ENCODE results near the gene TMEM150B.

The TMEM150B gene

GRCh38 chr19:55284405-55285058 lies 40.6 kb downstream of the TMEM150B start:
- TF ChIP-seq CTCF (IDR thresholded peaks at IDR 0.05; ENCODE audit: low read depth, low read length), result no peak
- no peak for DNase-seq
- no peaks in the 10 kb centered on the region for H3K27me3 ChIP-seq
- H3K4me1 ChIP-seq, result 0 out of 2 replicates have a peak, but pooled peaks cover 3% of the 10 kb centered on the region
- H3K9me3 ChIP-seq, result no peaks in the 10 kb centered on the region
- H3K36me3 ChIP-seq, result peaks cover 8% of the 10 kb centered on the region
- peak overlapping the region; percentile 58 for H3K4me3 ChIP-seq (ENCODE audit: low read depth, low read length)

GRCh38 chr19:55283548-55284377 lies 41.4 kb downstream of the TMEM150B start, which contains the start of gene BRSK1:
TSS of gene BRSK1 (plus strand) at chr19:55283997. CDS start at chr19:55284443, 446 bp downstream.
- Histone ChIP-seq H3K9me3 (no peaks in the 10 kb centered on the region), H3K27me3 (no peaks in the 10 kb centered on the region), H3K4me3 (ENCODE audit: low read depth, low read length) (peak within 1 kb of the TSS; percentile 58), H3K4me1 (0 out of 2 replicates have a peak, but pooled peaks cover 3% of the 10 kb centered on the region), H3K36me3 (peaks cover 4% of the 10 kb centered on the region)
- TF ChIP-seq CTCF (IDR thresholded peaks at IDR 0.05; ENCODE audit: low read depth, low read length), result no peak
- peak; percentile 85 for DNase-seq

- Histone ChIP-seq H3K4me3 (ENCODE audit: low read depth, low read length) (peak within 1 kb of the TSS; percentile 96), H3K4me1 (0 out of 2 replicates have a peak, but pooled peaks cover 3% of the 10 kb centered on the region), H3K9me3 (no peaks in the 10 kb centered on the region), H3K27me3 (no peaks in the 10 kb centered on the region), H3K36me3 (peaks cover 4% of the 10 kb centered on the region; the same call in 1 of the 2 replicates)
- no peak for TF ChIP-seq CTCF (IDR thresholded peaks at IDR 0.05; ENCODE audit: low read depth, low read length)
- peak; percentile 96 for DNase-seq
These were observed 45.1 kb downstream of the TMEM150B start, which contains the start of gene HSPBP1 for GRCh38 chr19:55279770-55280643. TSS of gene HSPBP1 (minus strand) at chr19:55280110. CDS start at chr19:55279608, 502 bp downstream.

- Histone ChIP-seq H3K36me3 (peaks cover 4% of the 10 kb centered on the region; the same call in 1 of the 2 replicates), H3K4me3 (ENCODE audit: low read depth, low read length) (peak overlapping the region; percentile 96), H3K4me1 (0 out of 2 replicates have a peak, but pooled peaks cover 3% of the 10 kb centered on the region), H3K27me3 (no peaks in the 10 kb centered on the region), H3K9me3 (no peaks in the 10 kb centered on the region)
- TF ChIP-seq CTCF (IDR thresholded peaks at IDR 0.05; ENCODE audit: low read depth, low read length), result no peak
- no peak for DNase-seq
These were observed 45.8 kb downstream of the TMEM150B start for GRCh38 chr19:55279340-55279739.

- H3K36me3 ChIP-seq, result peaks cover 9% of the 10 kb centered on the region; the same call in 1 of the 2 replicates
- no peaks in the 10 kb centered on the region for H3K27me3 ChIP-seq
- no peaks in the 10 kb centered on the region for H3K9me3 ChIP-seq
- TF ChIP-seq CTCF (IDR thresholded peaks at IDR 0.05; ENCODE audit: low read depth, low read length), result no peak
- peak overlapping the region; percentile 96 for H3K4me3 ChIP-seq (ENCODE audit: low read depth, low read length)
- no peak for DNase-seq
- 0 out of 2 replicates have a peak, but pooled peaks cover 3% of the 10 kb centered on the region for H3K4me1 ChIP-seq
These were observed 46.6 kb downstream of the TMEM150B start for GRCh38 chr19:55278391-55279135.
